HG03159 (cell line): Measurements from ENCODE around the gene CHRNB1.
A peak's percentile ranks its signal among the peaks of the same experiment; 100 is the strongest.

ENCODE experiments used
- ATAC-seq: cut with Tn5 transposase; IDR thresholded peaks from one replicate; pipeline ENCODE4 v1.9.1; 2021; ENCODE audit warnings: mild to moderate bottlenecking, moderate library complexity; ENCODE audit not compliant: unreplicated experiment

Gene CHRNB1, protein sequence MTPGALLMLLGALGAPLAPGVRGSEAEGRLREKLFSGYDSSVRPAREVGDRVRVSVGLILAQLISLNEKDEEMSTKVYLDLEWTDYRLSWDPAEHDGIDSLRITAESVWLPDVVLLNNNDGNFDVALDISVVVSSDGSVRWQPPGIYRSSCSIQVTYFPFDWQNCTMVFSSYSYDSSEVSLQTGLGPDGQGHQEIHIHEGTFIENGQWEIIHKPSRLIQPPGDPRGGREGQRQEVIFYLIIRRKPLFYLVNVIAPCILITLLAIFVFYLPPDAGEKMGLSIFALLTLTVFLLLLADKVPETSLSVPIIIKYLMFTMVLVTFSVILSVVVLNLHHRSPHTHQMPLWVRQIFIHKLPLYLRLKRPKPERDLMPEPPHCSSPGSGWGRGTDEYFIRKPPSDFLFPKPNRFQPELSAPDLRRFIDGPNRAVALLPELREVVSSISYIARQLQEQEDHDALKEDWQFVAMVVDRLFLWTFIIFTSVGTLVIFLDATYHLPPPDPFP

DNA sequence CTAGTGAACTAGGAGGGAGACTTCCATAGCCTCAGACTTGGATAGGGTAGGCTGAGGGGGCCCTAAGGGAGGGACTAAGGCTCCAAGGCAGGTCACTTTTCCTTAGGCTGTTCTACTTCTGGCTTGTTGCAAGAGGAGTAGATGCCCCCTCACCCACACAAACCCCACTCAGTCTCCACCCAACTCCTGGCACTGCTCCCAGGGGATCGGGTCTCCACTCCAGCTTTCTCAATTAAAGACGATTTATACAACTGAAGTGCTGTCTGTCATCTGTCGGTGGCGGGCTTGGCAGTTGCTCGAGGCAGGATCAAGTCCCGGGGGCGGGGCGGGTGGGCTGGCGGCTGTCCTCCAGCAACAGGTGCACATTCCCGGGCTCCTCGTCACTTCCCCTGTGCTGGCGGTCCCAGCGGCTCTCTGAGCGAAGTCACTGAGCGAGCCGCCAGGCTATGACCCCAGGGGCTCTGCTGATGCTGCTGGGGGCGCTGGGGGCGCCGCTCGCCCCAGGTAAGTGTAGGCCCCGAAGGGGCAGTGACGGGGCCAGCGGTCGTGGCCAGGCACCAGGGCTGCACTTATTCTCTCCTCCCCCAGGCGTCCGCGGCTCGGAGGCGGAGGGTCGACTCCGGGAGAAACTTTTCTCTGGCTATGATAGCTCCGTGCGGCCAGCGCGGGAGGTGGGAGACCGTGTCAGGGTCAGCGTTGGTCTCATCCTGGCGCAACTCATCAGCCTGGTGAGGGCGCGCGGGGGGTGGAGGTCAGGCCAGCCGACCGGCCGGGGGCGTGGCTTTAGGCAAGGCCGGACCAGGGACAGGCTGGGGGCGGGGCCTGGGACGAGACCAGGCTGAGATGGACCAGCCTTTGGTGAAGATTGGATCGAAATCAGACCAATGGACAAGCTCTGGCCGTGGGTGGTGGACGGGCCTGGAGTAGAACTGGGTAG, at the start of gene CHRNB1:
Gene CHRNB1, plus strand, starts transcription at position 380 of the 937 bp plus-strand sequence. Its CDS starts 67 bp downstream, at position 447.
- no peak for ATAC-seq

DNA sequence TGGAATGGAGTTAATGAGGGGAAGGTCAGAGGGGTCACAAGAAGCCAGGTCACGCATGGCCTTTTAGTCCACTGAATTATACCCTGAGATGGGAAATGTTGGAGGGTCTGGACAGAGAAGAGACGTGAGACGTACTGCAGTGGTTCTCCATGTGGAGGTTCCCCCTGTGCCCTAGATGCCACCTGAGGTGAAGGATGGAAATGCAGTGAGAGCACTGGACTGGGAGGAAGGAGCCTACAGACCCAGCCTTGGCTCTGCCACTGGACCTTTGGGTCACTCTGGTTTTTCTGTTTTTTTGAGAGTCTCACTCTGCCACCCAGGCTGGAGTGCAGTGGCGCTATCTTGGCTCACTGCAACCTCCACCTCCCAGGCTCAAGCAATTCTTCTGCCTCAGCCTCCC, 48.7 kb upstream of the CHRNB1 start:
- no peak for ATAC-seq

DNA sequence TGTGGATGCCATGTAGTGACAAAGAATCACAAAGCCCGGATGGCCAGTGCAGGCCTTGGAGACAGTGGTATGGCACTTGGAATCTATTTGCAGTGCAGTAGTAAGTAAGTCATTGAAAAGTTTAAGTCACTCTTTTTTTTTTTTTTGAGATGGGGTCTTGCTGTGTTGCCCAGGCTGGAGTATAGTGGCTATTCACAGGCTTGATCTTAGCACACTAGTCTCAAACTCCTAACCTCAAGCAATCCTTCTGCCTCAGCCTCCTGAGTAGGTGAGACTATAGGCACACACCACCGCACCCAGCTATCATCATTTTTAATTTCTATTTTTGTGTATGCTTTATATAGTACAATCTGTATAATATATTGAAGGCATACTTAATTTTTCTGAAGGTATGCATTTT, 46.2 kb upstream of the CHRNB1 start:
- no peak for ATAC-seq

DNA sequence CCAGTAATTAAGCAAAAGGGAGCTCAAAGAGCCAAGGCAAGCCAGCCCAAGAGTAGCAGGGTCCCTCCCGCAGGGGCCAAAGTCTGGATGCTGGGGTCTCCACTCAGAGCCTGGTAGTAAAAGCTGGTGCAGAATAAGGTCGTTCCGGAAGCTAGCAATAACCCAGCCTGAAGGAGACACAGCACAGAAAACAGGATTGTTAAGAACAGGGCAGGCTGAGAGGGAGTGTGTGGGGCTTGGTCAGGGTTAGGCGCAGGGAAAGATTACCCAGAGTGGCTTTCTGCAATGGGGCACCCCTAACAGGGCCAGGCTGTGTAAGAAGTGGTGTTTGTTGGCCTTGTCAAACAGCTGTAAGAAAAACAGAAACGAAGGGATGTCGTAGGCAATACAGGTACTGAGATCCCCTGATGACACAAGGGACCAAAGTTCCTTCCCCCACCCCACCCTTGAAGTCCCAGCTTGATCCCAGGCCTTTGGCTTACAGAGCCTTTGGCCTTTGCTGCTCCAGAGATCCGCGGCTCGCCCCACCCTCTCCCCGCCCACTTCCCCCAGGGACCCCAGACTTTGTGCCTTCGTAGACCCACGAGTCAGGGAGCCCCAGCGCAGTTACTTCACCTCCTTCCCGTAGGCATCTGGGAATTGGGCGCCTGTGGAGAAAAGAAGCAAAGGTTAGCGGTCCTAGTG, 41.7 kb upstream of the CHRNB1 start:
- no peak for ATAC-seq

DNA sequence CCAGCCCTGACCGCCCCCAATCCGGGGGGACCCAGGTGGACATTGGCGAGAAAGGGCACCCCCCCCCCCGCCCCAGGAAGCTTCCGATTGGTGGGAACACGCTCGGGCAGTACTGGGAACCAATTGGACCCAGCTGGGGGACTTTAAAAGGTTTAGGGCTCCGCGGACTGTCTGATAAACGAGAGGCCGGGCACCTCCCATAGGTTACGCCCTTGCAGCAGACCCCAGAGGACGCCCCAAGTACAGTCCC, 41.2 kb upstream of the CHRNB1 start:
- no peak for ATAC-seq

DNA sequence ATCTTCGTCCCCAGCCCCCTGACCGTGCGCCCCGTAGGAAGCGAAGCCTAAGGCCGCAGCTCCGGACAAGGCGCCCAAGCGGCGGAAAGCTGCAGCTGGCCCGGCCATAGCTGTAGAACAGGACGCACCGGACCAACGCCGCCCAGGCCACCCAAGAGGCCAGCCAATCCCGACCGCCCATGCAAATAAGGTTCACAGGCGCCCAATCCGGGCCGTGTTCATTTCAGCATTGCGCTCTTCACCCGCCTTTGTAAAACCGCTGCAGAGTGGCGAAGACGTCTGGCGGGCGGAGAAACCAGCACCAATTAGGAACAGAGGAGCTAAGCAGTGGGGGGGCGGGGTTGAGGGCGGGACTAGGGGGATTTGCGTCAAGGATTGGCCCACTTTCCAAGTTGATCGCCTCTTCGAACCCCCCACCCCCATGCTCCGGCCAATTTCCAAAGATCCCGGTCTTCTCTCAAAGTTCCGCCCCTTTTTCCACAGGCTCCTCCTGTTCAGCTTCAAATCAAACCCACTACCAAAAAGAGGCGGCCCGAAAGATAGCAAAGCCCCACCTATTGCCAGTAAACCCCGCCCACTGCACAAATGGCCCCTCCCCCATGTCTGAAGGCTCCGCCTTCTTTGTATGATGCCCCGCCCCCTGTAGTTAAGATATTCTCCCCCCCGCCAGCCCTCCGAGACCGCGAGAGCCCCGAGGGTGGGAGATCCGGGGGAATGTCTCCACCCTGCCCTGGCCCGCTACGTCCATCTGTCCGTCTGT, 40.7 kb upstream of the CHRNB1 start, which contains the start of gene TMEM256:
Gene TMEM256, minus strand, starts transcription at position 121 of the 760 bp plus-strand sequence. Its CDS starts 13 bp downstream, at position 108.
- peak; percentile 92 for ATAC-seq

DNA sequence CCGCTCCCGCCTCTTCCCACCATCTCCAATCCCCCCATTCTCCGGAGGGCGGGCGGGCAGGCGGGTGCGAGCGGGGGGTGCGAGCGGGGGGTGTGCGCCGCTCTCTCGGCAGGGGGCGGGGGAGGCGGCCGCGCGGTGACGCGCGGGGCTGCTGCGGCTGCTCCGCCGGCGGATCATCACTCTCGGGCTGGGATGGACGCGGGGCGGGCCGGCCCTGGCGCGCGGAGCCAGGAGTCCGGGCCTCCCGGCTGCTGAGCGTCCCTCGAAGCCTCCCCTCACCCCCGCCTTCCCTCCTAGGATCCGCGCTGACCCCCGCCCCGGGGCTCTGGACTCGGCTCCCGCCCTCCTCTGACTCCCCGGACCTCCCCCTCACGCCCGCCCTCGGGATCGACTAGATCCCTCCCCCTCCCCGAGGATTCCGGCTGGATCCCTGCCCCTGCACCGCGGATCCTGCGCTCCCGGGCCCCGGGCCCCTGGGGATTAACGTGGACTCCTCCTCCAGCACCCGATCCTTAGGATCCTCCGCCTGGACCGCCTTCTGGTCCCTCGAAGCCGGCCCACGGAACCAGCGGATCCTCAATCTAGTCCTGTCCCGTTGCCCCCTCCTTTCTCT, 40.0 kb upstream of the CHRNB1 start:
- peak; percentile 17 for ATAC-seq

DNA sequence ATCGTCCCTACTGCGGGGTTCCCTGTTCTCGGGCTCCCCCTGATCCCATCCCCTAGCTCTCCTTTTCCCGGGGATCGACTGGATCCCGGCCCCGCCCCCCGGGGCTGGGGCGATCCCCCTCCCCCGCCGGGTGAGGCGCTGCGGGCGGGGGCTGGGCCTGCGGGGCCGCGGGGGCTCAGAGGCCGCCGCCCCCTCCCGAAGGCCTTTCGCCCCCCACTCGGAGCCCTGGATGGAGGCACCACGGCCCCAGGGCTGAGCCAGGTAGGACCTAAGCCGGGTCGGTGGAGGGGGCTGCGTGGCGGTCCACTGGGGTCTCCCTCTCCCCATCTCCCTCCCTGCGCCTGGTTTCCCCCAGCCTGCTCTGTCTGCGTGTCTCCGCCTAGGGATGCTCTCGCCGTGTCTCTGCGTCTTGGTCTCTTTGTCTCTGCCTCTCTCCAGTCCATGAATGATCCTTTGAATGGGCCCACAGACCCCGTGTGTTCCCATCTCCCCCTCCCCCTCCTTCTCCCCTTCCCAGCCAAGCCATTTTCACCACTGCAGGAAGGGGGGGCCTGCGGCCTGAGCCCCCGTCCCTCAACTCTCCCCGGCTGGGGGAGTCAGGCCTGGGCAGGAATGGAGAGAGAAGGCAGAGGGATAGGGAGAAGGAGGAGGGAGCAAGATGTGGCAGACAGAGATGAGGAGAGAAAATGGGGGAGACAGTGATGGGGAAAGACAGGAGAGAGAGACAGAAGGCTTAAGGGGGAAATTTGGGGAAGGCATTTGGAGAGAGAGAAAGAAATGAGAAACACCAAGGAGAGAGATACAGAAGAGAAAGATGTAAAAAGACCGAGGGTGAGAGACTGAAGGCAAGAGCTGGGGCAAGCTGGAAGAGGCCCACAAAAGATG, 39.3 kb upstream of the CHRNB1 start:
- ATAC-seq: no peak

DNA sequence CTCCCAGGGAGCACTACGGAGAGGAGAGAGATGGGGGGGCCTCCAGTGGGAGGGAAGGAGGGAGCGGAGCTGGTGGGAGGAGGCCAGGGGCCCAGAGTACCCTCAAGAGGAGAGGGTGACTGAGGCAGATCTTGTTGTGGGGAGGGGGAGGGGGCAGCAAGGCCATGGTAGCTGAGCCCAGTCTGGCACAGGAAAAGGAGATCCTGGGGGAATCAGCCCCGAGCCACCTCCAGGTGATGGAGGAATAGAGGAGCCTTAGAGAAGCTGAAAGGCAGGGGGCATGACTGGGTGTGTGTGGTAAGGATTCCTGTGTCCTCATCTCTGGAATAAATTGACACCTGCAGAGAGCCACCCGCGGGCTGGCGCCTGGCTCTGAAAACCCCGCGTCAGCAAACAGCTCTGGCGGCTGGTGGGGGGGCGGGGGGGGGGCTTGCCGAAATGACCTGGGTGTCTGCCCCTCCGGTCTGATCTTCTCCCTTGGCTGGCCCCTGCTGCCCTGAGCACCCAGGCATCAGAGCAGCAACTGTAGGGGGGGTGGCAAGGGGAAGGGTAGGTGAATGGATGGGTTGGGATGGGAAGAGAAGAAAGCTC, 38.5 kb upstream of the CHRNB1 start:
- ATAC-seq: no peak

DNA sequence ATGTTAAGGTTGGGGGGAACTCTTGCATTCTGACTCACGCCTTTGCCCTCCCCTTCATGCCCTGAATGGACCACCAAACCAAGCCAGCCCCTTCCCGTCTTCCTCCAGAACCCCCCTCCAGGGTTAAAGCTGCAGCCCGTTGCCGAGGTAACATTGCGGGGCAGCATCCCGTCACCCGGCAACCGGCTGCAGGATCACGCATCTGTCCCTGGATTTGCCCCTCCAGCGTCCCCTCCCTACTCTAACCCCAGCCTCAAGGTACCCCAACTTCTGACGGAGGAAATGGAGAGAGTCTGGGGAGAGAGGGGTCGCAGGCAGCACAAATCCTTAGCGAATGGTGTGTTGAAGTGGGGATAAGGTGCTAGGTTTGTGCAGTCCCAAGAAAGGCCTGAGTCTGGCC, 37.8 kb upstream of the CHRNB1 start:
- no peak for ATAC-seq

DNA sequence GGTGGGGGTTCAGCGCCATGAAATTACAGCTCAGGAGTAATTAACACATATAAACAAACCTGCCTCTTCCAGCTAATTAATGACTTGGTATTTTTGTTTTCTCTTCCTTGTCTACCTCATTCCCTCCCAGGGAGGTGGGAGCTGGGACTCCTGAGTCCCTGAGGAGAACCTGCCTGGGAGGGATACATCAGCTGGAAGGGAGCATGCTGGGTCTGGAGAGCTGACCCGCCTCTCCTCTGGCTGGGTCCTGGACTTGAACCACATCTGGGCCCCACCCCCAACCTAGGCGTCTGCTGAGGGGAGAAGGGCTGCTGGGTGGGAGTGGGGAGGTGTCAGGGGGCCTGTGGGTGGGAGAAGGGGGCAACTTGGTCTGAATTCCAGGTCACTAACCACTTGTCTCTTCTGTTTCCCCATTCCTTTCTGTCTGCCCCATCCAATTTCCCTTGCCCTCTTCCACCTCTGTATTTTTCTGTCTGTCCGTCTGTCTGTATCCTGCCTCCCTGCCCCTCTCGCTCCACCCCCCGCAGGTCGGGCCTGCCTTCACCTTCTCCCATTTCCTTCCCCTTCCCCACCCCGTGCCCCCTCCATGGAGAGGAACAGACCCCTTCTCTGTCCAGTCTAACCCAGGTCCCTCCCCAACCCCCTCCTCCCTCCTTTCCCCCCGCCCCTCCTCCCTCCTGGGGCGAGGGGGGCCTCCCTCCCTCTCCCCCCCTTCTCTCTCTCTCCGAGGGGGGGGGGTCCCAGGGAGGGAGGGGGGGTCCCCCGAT, 37.2 kb upstream of the CHRNB1 start, which contains the start of gene NLGN2:
Gene NLGN2, plus strand, starts transcription at position 361 of the 767 bp plus-strand sequence. CDS start 411 bp downstream, outside the sequence.
- no peak for ATAC-seq

DNA sequence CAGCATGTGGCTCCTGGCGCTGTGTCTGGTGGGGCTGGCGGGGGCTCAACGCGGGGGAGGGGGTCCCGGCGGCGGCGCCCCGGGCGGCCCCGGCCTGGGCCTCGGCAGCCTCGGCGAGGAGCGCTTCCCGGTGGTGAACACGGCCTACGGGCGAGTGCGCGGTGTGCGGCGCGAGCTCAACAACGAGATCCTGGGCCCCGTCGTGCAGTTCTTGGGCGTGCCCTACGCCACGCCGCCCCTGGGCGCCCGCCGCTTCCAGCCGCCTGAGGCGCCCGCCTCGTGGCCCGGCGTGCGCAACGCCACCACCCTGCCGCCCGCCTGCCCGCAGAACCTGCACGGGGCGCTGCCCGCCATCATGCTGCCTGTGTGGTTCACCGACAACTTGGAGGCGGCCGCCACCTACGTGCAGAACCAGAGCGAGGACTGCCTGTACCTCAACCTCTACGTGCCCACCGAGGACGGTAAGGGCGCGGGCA, 36.6 kb upstream of the CHRNB1 start:
- ATAC-seq: no peak

DNA sequence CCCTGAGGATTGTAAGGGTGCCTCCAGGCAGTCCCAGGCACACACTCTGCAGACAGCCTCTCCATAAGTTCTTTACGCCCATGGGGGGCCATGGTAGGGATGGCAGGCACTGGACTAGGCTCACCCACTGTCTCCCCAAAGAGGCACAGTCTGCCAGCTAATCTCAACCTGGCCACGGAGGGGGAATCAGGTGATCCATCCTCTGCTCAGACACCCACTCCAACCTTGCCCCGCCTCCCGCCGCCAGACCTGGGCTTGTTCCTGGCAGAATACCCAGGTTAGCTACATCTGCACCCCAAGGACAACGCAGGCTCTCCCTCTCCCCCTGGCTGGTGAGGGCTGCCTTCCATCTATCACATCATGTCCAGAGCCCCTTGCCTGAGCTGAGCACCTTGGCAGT, 36.0 kb upstream of the CHRNB1 start:
- ATAC-seq: no peak

DNA sequence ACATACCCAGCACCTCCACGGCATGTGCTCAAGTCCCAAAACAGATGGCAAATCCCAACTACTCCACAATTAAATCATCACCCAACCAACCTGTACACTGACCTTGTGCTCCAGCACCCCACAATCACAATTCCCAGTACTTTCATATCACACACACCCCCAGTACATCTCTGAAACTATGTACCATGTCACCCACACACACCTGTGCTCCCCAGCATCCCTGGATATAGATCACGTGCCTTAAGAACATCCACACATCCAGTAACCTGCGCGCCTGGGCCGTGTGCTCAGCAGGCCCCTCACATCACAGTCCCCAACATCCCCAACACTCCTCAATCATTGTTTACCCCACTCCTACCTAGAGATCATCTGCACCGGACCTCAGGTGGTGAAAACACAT, 35.1 kb upstream of the CHRNB1 start:
- ATAC-seq: no peak

DNA sequence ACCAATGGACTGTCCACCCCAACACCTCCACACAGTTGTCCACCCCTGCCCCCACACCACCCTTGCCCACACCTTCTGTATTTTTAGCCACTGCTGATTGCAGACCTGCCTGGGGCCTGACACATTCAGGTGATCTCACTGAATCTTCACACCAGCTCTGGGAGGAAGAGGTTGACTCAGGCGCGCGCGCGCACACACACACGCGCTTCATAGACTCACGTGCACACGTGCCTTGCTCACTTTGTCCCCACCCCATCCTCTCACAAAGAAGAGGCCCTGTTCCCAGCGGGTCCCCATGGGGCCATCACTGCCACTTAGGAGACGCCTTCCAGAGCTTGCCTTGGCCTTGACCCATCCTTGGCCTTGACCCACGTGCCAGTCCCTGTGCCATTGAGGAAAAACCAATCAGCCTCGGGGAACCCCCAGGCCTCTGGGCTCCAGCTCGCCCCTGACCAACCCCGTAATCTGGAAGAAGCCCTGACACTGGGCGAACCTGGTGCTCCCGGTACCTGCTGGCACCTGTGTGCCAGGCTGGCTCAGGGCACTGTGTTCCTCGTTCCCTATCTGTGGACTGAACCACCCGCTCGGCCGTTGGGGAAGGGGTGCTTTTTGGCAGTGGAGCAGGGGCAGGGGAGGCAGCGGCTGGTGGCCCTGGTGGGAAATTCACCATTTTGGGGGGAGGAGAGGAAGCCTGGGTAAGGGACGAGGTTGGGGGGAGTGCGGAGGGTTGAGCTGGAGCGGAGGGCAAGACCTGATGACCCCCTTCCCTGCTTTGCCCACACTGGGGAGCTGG, 34.0 kb upstream of the CHRNB1 start:
- ATAC-seq: no peak

DNA sequence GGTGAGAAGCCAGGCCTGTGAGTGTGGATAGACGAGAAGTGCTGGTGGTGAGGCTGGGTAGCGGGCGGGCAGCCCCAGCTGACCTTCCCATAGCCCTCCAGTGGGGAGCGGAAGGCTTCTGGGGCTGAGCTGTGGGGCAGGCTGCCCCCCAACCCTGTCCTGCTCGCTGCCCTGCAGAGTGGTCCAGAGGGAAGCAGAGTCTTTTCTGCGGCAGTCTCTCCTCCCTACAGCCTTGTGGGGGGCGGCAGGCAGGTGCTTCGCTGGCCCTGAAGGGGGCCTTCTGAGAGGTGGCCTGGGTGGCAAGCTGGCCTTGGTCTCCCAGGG, 33.5 kb upstream of the CHRNB1 start:
- ATAC-seq: no peak

DNA sequence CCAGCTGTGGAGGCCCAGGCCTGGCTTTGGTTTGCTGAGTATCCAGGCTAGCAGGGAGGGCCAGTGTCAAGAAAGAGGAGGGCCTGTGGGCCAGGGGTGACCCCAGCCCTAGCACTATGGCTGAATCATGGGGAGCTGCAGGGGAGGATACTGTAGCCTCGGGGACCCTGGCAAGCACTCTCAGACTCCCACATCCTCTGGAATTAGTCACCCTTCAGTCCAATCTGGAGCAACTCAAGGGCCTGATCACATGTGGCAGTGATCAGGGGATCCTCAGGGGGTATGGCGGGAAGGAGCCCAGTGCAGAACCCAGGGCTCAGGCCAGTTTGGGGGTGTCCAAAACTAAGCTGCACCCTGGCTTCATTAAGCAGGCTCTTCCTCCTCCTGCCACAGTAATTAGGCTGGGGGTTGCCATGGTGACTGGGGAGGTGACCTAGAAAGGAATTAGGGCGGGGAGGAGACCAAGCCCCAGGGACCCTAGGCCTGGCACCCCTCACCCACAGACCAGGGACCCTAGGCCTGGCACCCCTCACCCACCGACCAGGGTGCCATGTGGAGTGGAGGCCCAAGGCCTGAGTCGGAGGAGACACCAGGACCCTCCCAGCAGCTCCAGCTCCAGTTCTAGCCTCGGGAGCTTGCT, 31.4 kb upstream of the CHRNB1 start:
- no peak for ATAC-seq
